GM23338 (cell line): Measurements from ENCODE around the gene MAVS. TPM values are rescaled to one million over a fixed set of nuclear protein-coding genes. Genes with fewer than 3 reads are reported as not detected.

Source experiments
- ATAC-seq: fragments of 200-7000 bp; cut with Tn5 transposase; 3 replicates; pipeline ENCODE4 v1.9.1; 2020
- DNase-seq: peaks from one replicate; pipeline ENCODE4 v3.0.0-alpha.2; 2015; ENCODE audit warnings: low spot score
- H2AFZ ChIP-seq: fragments of 200-600 bp; sonication (generic); 2 replicates; pipeline ENCODE4 v1.8.0; 2016; ENCODE audit warnings: antibody characterized with exemption, mild to moderate bottlenecking, moderate library complexity
- H3F3A ChIP-seq: fragments of 200-600 bp; sonication (generic); replicated peaks from 2 replicates; pipeline ENCODE4 v1.8.0; 2017; ENCODE audit warnings: antibody characterized with exemption, mixed run types, low read depth
- H3K27ac ChIP-seq: fragments of 200-600 bp; sonication (generic); 2 replicates; pipeline ENCODE4 v1.6.1; 2016; ENCODE audit warnings: low read depth
- H3K27me3 ChIP-seq: fragments of 200-600 bp; sonication (generic); 2 replicates; pipeline ENCODE4 v1.8.0; 2016; ENCODE audit warnings: mild to moderate bottlenecking, mixed run types, moderate library complexity; ENCODE audit not compliant: insufficient read depth
- H3K36me3 ChIP-seq: fragments of 200-600 bp; sonication (generic); 2 replicates; pipeline ENCODE4 v1.8.0; 2016; ENCODE audit warnings: mild to moderate bottlenecking; ENCODE audit not compliant: insufficient read depth
- H3K4me1 ChIP-seq: fragments of 200-600 bp; sonication (generic); 2 replicates; pipeline ENCODE4 v1.8.0; 2016; ENCODE audit warnings: mild to moderate bottlenecking, moderate library complexity; ENCODE audit not compliant: insufficient read depth
- H3K4me2 ChIP-seq: fragments of 200-600 bp; sonication (generic); 2 replicates; pipeline ENCODE4 v1.7.1; 2017; ENCODE audit warnings: mixed run types
- H3K4me3 ChIP-seq: fragments of 200-600 bp; sonication (generic); 2 replicates; pipeline ENCODE4 v1.6.1; 2016; ENCODE audit warnings: mixed run types
- H3K79me2 ChIP-seq: fragments of 200-600 bp; sonication (generic); replicated peaks from 2 replicates; pipeline ENCODE4 v1.8.0; 2017; ENCODE audit warnings: mild to moderate bottlenecking; ENCODE audit not compliant: insufficient read depth
- H3K9me2 ChIP-seq: fragments of 200-600 bp; sonication (generic); 2 replicates; pipeline ENCODE4 v1.8.0; 2017; ENCODE audit not compliant: insufficient read depth
- H4K20me1 ChIP-seq: fragments of 200-600 bp; sonication (generic); replicated peaks from 2 replicates; pipeline ENCODE4 v1.8.0; 2017; ENCODE audit warnings: mild to moderate bottlenecking; ENCODE audit not compliant: insufficient read depth
- H3K27ac Mint-ChIP-seq: 2 replicates; pipeline ENCODE4 v1.8.0; 2020; ENCODE audit warnings: inconsistent platforms, mild to moderate bottlenecking, moderate library complexity, mixed read lengths
- H3K27me3 Mint-ChIP-seq: 3 replicates; pipeline ENCODE4 v1.8.0; 2022; ENCODE audit warnings: low read depth, mild to moderate bottlenecking, moderate library complexity, mixed read lengths, inconsistent platforms; ENCODE audit not compliant: insufficient read depth, poor library complexity
- H3K36me3 Mint-ChIP-seq: 3 replicates; pipeline ENCODE4 v1.8.0; 2021; ENCODE audit warnings: low read depth, mild to moderate bottlenecking, inconsistent platforms, moderate library complexity, mixed read lengths
- H3K4me1 Mint-ChIP-seq: 3 replicates; pipeline ENCODE4 v1.8.0; 2020; ENCODE audit warnings: mild to moderate bottlenecking, inconsistent platforms, mixed read lengths
- H3K4me3 Mint-ChIP-seq: 3 replicates; pipeline ENCODE4 v1.8.0; 2021; ENCODE audit warnings: moderate library complexity, mild to moderate bottlenecking, inconsistent platforms, mixed read lengths
- H3K9me3 Mint-ChIP-seq: 3 replicates; pipeline ENCODE4 v1.8.0; 2020; ENCODE audit warnings: moderate library complexity, mild to moderate bottlenecking, inconsistent platforms, mixed read lengths
- EZH2 ChIP-seq: fragments of 200-600 bp; sonication (generic); IDR thresholded peaks from one replicate; pipeline ENCODE4 v1.8.0; 2017; ENCODE audit warnings: antibody characterized with exemption, mild to moderate bottlenecking, low read depth; ENCODE audit not compliant: unreplicated experiment
- EZH2phosphoT487 ChIP-seq: fragments of 200-600 bp; sonication (generic); IDR thresholded peaks from one replicate; pipeline ENCODE4 v1.8.1; 2018; ENCODE audit warnings: antibody characterized with exemption; ENCODE audit not compliant: unreplicated experiment
- JUNB ChIP-seq: IDR thresholded peaks from one replicate; pipeline ENCODE4 v1.6.1; 2016; ENCODE audit warnings: antibody characterized with exemption; ENCODE audit not compliant: unreplicated experiment
- NANOG ChIP-seq: IDR thresholded peaks from 2 replicates; pipeline ENCODE4 v1.6.1; 2016; ENCODE audit warnings: antibody characterized with exemption, borderline replicate concordance
- POLR2AphosphoS5 ChIP-seq: IDR thresholded peaks from 2 replicates; pipeline ENCODE4 v1.6.1; 2016; ENCODE audit warnings: antibody characterized with exemption, low read depth
- STAT1 ChIP-seq: IDR thresholded peaks from one replicate; pipeline ENCODE4 v1.6.1; 2016; ENCODE audit warnings: antibody characterized with exemption; ENCODE audit not compliant: unreplicated experiment
- ZNF114 ChIP-seq: fragments of 250-450 bp; sonication (Bioruptor Pico); IDR thresholded peaks from 2 replicates; pipeline ENCODE4 v1.5.0; 2020; ENCODE audit warnings: mild to moderate bottlenecking, moderate library complexity
- ZNF331 ChIP-seq: fragments of 250-450 bp; sonication (Bioruptor Pico); IDR thresholded peaks from 2 replicates; pipeline ENCODE4 v1.5.0; 2020; ENCODE audit warnings: low read depth, mild to moderate bottlenecking, moderate library complexity
- polyA plus RNA-seq: library from polyadenylated mRNA; unstranded; fragments of >200 nt; fragmentation: Nextera tagmentation; extraction: Ambion mirVana; gene quantifications from 2 replicates; pipeline ENCODE4 v1.2.1, GENCODE V29; 2016
- total RNA-seq: library from RNA; depleted of rRNA; stranded (reverse); fragments of >200 nt; shearing (Covaris generic); gene quantifications from 2 replicates; pipeline ENCODE4 v1.2.3, GENCODE V29; 2014
- TF ChIP-seq, protein P1 (sequence below), 2 experiments: fragments of 200-600 bp in 1 of 2; sonication (generic) in 1 of 2; conservative IDR thresholded peaks; 2 replicates each; pipeline versions ENCODE4 v1.5.1 to v1.6.1; 2016 to 2017; ENCODE audit warnings: antibody characterized with exemption in 2 of 2, low read depth in 2 of 2, mild to moderate bottlenecking in 2 of 2, moderate library complexity in 1 of 2
- TF ChIP-seq, protein P2 (sequence below): IDR thresholded peaks from one replicate; pipeline ENCODE4 v1.6.1; 2018; ENCODE audit warnings: antibody characterized with exemption; ENCODE audit not compliant: unreplicated experiment

Gene MAVS
- total and polyA plus RNA-seq, 2 experiments from 2014 or later, result 5.2 to 21.8 TPM

DNA sequence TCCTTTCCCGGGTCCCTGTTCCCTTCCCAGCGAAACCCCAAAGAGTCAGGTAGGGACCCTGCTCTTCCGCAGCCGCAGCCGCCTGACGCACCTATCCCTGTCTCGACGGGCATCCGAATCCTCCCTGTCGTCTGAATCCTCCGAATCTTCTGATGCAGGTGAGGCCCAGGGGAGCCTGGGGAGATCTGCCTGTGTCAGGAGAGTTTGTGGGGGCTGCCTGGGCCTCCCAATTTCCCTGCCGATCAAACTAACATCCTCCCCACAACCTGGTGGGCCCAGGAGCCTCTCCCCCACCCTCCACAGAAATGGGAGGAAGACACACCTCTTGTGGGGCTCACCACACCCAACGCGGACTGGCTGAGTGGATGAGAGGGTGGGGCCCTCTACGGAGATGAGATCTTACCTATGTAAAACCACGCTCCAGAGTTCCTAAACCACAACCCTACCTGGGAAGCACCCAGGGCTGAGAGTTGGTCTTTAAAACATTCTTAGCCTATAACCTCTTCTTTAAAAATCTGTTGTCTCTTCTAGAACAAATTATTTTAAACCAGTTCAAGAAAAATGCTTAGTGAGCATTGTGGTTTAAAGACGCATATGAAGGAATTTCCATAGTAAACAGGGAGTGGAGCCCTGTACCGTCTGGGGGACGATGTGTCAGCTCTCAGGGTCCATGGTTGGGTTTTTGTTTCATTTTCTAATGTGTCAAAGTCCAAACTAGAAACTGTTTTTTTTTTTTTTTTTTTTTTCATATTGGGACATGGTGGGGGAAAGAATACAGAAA, 48.9 kb upstream of the MAVS start (continued):
- no peak for TF ChIP-seq EZH2phosphoT487
- no peak for TF ChIP-seq STAT1
- no peak for TF ChIP-seq EZH2

DNA sequence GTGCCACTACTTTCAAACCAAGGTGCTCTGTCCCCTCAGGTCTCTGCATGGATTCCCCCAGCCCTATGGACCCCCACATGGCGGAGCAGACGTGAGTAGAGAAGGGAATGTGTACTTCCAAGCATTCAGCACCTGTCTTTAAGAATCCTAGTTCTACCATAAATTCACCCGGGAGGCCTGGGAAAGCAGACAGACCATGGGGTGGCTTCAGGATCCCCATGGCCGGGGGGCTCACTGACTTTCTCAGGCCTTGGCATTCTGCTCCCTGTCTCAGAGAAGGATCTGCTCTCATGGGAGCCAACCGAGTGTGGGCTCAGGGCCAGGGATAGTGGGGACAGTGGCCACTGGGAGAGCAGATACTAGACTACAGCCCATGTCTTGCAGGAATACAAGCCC, 48.3 kb upstream of the MAVS start:
- Histone ChIP-seq H4K20me1 (no peaks in the 10 kb centered on the region; the same call in 1 of the 2 replicates), H3K36me3 (no peaks in the 10 kb centered on the region), H3K4me1 (peaks cover 43% of the 10 kb centered on the region), H3K27ac (peak overlapping the region; percentile 76; the same call in 1 of the 2 replicates), H3K4me2 (peak overlapping the region; percentile 72), H2AFZ (no peak overlapping the region), H3F3A (peaks cover 17% of the 10 kb centered on the region; the same call in 1 of the 2 replicates), H3K9me2 (no peaks in the 10 kb centered on the region), H3K79me2 (no peaks in the 10 kb centered on the region), H3K27me3 (no peaks in the 10 kb centered on the region), H3K4me3 (peak overlapping the region; percentile 44; the same call in 1 of the 2 replicates)
- H3K4me3 Mint-ChIP-seq, result peak overlapping the region; percentile 26; the same call in 1 of the 3 replicates
- peaks cover 31% of the 10 kb centered on the region for H3K27me3 Mint-ChIP-seq
- DNase-seq (no peak), ATAC-seq (no peak)
- TF ChIP-seq EZH2 (no peak), JUNB (no peak), NANOG (no peak), POLR2AphosphoS5 (no peak), ZNF331 (no peak), ZNF114 (CRISPR knock-in tag) (no peak)
- TF ChIP-seq, protein P1, sequence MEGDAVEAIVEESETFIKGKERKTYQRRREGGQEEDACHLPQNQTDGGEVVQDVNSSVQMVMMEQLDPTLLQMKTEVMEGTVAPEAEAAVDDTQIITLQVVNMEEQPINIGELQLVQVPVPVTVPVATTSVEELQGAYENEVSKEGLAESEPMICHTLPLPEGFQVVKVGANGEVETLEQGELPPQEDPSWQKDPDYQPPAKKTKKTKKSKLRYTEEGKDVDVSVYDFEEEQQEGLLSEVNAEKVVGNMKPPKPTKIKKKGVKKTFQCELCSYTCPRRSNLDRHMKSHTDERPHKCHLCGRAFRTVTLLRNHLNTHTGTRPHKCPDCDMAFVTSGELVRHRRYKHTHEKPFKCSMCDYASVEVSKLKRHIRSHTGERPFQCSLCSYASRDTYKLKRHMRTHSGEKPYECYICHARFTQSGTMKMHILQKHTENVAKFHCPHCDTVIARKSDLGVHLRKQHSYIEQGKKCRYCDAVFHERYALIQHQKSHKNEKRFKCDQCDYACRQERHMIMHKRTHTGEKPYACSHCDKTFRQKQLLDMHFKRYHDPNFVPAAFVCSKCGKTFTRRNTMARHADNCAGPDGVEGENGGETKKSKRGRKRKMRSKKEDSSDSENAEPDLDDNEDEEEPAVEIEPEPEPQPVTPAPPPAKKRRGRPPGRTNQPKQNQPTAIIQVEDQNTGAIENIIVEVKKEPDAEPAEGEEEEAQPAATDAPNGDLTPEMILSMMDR (conservative IDR thresholded peaks at IDR 0.05; ENCODE audit: low read depth in 2 of 2), result no peak
- TF ChIP-seq, protein P2, sequence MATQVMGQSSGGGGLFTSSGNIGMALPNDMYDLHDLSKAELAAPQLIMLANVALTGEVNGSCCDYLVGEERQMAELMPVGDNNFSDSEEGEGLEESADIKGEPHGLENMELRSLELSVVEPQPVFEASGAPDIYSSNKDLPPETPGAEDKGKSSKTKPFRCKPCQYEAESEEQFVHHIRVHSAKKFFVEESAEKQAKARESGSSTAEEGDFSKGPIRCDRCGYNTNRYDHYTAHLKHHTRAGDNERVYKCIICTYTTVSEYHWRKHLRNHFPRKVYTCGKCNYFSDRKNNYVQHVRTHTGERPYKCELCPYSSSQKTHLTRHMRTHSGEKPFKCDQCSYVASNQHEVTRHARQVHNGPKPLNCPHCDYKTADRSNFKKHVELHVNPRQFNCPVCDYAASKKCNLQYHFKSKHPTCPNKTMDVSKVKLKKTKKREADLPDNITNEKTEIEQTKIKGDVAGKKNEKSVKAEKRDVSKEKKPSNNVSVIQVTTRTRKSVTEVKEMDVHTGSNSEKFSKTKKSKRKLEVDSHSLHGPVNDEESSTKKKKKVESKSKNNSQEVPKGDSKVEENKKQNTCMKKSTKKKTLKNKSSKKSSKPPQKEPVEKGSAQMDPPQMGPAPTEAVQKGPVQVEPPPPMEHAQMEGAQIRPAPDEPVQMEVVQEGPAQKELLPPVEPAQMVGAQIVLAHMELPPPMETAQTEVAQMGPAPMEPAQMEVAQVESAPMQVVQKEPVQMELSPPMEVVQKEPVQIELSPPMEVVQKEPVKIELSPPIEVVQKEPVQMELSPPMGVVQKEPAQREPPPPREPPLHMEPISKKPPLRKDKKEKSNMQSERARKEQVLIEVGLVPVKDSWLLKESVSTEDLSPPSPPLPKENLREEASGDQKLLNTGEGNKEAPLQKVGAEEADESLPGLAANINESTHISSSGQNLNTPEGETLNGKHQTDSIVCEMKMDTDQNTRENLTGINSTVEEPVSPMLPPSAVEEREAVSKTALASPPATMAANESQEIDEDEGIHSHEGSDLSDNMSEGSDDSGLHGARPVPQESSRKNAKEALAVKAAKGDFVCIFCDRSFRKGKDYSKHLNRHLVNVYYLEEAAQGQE, result no peak
- no peaks in the 10 kb centered on the region for H3K9me3 Mint-ChIP-seq
- H3K4me1 Mint-ChIP-seq, result peaks cover 46% of the 10 kb centered on the region
- no peak overlapping the region for H3K27ac Mint-ChIP-seq
- H3K36me3 Mint-ChIP-seq, result peaks cover 32% of the 10 kb centered on the region
